Keratinocyte (primary cell): ENCODE measurements around the gene PPP4R4. TPM values are rescaled to one million over a fixed set of nuclear protein-coding genes. Genes with fewer than 3 reads are reported as not detected.

Experiments
- DNase-seq: peaks from one replicate; pipeline ENCODE4 v3.0.0-alpha.2; 2011; ENCODE audit warnings: low read depth, missing footprints, low spot score
- FAIRE-seq: peaks from 2 replicates; lab custom pipeline; 2011; peaks lifted over from hg19 to GRCh38; lab: Jason Lieb, UNC
- H2AFZ ChIP-seq: 2 replicates; pipeline ENCODE4 v1.6.0; 2012; ENCODE audit warnings: low read length, control low read depth, inconsistent platforms; ENCODE audit not compliant: control insufficient read depth
- H3K27ac ChIP-seq: 2 replicates; pipeline ENCODE4 v1.5.1; 2011; ENCODE audit warnings: low read length; ENCODE audit not compliant: control insufficient read depth, insufficient read depth
- H3K27me3 ChIP-seq: 3 replicates; pipeline ENCODE4 v1.6.0; 2011; ENCODE audit warnings: low read length; ENCODE audit not compliant: control insufficient read depth, insufficient read depth; ENCODE audit errors: extremely low read depth
- H3K36me3 ChIP-seq, 2 experiments: 2 replicates in 1 of 2; 3 replicates in 1 of 2; pipeline ENCODE4 v1.5.1; 2011; ENCODE audit warnings: low read length in 2 of 2, mild to moderate bottlenecking in 1 of 2; ENCODE audit not compliant: control insufficient read depth in 2 of 2, insufficient read depth in 2 of 2; ENCODE audit errors: extremely low read depth in 1 of 2
- H3K4me1 ChIP-seq: 3 replicates; pipeline ENCODE4 v1.5.1; 2011; ENCODE audit warnings: low read length; ENCODE audit not compliant: control insufficient read depth, insufficient read depth; ENCODE audit errors: extremely low read depth
- H3K4me2 ChIP-seq: 3 replicates; pipeline ENCODE4 v1.6.0; 2011; ENCODE audit warnings: low read depth, low read length; ENCODE audit not compliant: control insufficient read depth, insufficient read depth; ENCODE audit errors: extremely low read depth
- H3K4me3 ChIP-seq, 3 experiments: fragments of 200-600 bp in 1 of 3; sonication (generic) in 1 of 3; 2 replicates in 2 of 3; 3 replicates in 1 of 3; pipeline ENCODE4 v1.5.1; 2011 to 2016; ENCODE audit warnings: low read length in 3 of 3, mild to moderate bottlenecking in 3 of 3, control low read depth in 2 of 3, inconsistent platforms in 1 of 3, low read depth in 1 of 3, mixed read lengths in 1 of 3, mixed run types in 1 of 3, moderate library complexity in 1 of 3; ENCODE audit not compliant: control insufficient read depth in 2 of 3, insufficient read depth in 2 of 3; ENCODE audit errors: extremely low read depth in 1 of 3
- H3K79me2 ChIP-seq: 2 replicates; pipeline ENCODE4 v1.6.0; 2012; ENCODE audit warnings: low read length; ENCODE audit not compliant: control insufficient read depth, insufficient read depth
- H3K9ac ChIP-seq: 3 replicates; pipeline ENCODE4 v1.6.0; 2011; ENCODE audit warnings: low read length; ENCODE audit not compliant: control insufficient read depth, insufficient read depth; ENCODE audit errors: extremely low read depth
- H3K9me1 ChIP-seq: 3 replicates; pipeline ENCODE4 v1.6.0; 2011; ENCODE audit warnings: low read length; ENCODE audit not compliant: control insufficient read depth, insufficient read depth; ENCODE audit errors: extremely low read depth
- H3K9me3 ChIP-seq: 2 replicates; pipeline ENCODE4 v1.5.1; 2012; ENCODE audit warnings: low read depth, low read length; ENCODE audit not compliant: control insufficient read depth
- H4K20me1 ChIP-seq: 3 replicates; pipeline ENCODE4 v1.6.0; 2011; ENCODE audit warnings: low read length; ENCODE audit not compliant: control insufficient read depth, insufficient read depth; ENCODE audit errors: extremely low read depth
- CTCF ChIP-seq, 3 experiments: IDR thresholded peaks in 1 of 3; conservative IDR thresholded peaks in 1 of 3; optimal IDR thresholded peaks in 1 of 3; 2 replicates in 2 of 3; 3 replicates in 1 of 3; pipeline versions ENCODE3 to v1.5.1; 2011; ENCODE audit warnings: low read length in 3 of 3, mild to moderate bottlenecking in 3 of 3, moderate library complexity in 2 of 3, control low read depth in 1 of 3, inconsistent platforms in 1 of 3; ENCODE audit not compliant: insufficient read depth in 2 of 3; ENCODE audit errors: extremely low read depth in 1 of 3
- EZH2 ChIP-seq: IDR thresholded peaks from one replicate; pipeline ENCODE4 v1.6.1; 2012; ENCODE audit warnings: inconsistent platforms, mild to moderate bottlenecking, low read length, moderate library complexity
- dilution Hi-C: fragments of 300-500 bp; cut with MboI; formaldehyde crosslinking; loops from one replicate; pipeline ENCODE4 v1.7.0; 2020; ENCODE audit warnings: low sequenced_read_pairs; ENCODE audit not compliant: extremely low pct_ligation_motif_present
- polyA plus RNA-seq, 5 experiments: library from polyadenylated mRNA; depleted of rRNA in 3 of 5; stranded (reverse) in 3 of 5; stranded (forward) in 1 of 5; unstranded in 1 of 5; fragments of >200 nt; gene quantifications; 1 replicate in 1 of 5; 2 replicates in 3 of 5; 3 replicates in 1 of 5; pipeline versions ENCODE4 v1.2.1 to v1.2.3, GENCODE V29; 2011 to 2012; ENCODE audit warnings: missing spikeins in 2 of 5, low read depth in 1 of 5, low replicate concordance in 1 of 5

The PPP4R4 gene
- polyA plus RNA-seq, 1 donor (not counting 4 experiments of a cell fraction or from before 2014, with no cell fraction given) = 9.0 TPM

DNA sequence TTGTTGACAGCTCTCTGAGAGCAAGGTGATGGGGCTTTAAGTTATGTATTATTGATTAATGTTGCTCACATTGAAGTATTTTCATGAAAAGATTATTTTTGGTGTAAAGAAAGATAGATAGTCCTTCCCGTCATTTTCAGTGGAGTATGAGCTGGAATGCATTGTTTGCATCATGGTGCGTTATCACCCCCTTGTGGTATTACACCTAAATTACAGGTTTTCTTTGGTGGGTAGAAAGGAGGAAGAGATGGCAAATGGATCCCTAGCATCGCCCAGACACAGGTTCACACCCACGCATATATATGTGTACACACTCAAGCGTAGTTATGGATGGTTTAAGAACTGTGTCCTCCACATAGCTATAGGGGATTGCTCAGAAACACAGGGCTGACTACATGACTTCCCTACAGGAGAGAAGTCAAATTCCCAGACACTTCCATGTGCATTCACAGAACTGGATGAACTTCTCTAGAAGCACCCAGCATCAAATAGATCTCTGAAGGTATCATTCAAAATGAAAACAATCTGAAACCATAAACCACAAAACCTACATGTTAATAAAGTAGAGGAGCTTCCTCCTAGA lies 133.4 kb downstream of the PPP4R4 start:
- DNase-seq = no peak
- dilution Hi-C loops = no loop called here
- Histone ChIP-seq H3K4me2 (no peak overlapping the region), H3K36me3 (no peaks in the 10 kb centered on the region), H3K9ac (no peak overlapping the region), H3K27ac (no peak overlapping the region), H3K9me1 (no peaks in the 10 kb centered on the region), H2AFZ (no peak overlapping the region), H3K9me3 (no peaks in the 10 kb centered on the region), H3K4me1 (peaks cover 5% of the 10 kb centered on the region), H4K20me1 (no peaks in the 10 kb centered on the region), H3K79me2 (no peaks in the 10 kb centered on the region), H3K4me3 (no peak overlapping the region), H3K27me3 (no peaks in the 10 kb centered on the region)
- FAIRE-seq = peak; percentile 13
- TF ChIP-seq EZH2 = no peak
- peak; percentile 22 to 56 (median 56) for TF ChIP-seq CTCF (optimal IDR thresholded peaks at IDR 0.05 in 1 of 3, IDR thresholded peaks at IDR 0.05 in 1 of 3, conservative IDR thresholded peaks at IDR 0.05 in 1 of 3; ENCODE audit: extremely low read depth in 1 of 3, insufficient read depth in 2 of 3, low read length in 3 of 3)

GRCh38 chr14:94309721-94310120 lies 135.6 kb downstream of the PPP4R4 start:
- dilution Hi-C loops = no loop called here
- no peaks in the 10 kb centered on the region for H3K27me3 ChIP-seq
- DNase-seq (no peak), FAIRE-seq (no peak)
- H3K9me3 ChIP-seq = no peaks in the 10 kb centered on the region
- H3K27ac ChIP-seq = no peak overlapping the region
- no peak for TF ChIP-seq CTCF (optimal IDR thresholded peaks at IDR 0.05 in 1 of 3, IDR thresholded peaks at IDR 0.05 in 1 of 3, conservative IDR thresholded peaks at IDR 0.05 in 1 of 3; ENCODE audit: extremely low read depth in 1 of 3, insufficient read depth in 2 of 3, low read length in 3 of 3)
- TF ChIP-seq EZH2 = no peak
- no peak overlapping the region for H3K9ac ChIP-seq
- H3K36me3 ChIP-seq = no peaks in the 10 kb centered on the region
- H3K4me1 ChIP-seq = peaks cover 20% of the 10 kb centered on the region
- no peak overlapping the region for H3K4me3 ChIP-seq
- no peaks in the 10 kb centered on the region for H3K79me2 ChIP-seq
- no peaks in the 10 kb centered on the region for H4K20me1 ChIP-seq
- H2AFZ ChIP-seq = no peak overlapping the region
- no peak overlapping the region for H3K4me2 ChIP-seq
- no peaks in the 10 kb centered on the region for H3K9me1 ChIP-seq
